GM12864 (cell line): ENCODE measurements around the gene FADS6.

ENCODE experiments used
- DNase-seq: peaks from one replicate; pipeline ENCODE4 v3.0.0-alpha.2; 2011; ENCODE audit warnings: low read depth
- H3K4me3 ChIP-seq: 2 replicates; pipeline ENCODE4 v1.5.1; 2011; ENCODE audit warnings: mild to moderate bottlenecking, low read depth, low read length, control low read depth
- CTCF ChIP-seq: IDR thresholded peaks from 2 replicates; pipeline ENCODE4 v1.5.1; 2011; ENCODE audit warnings: low read depth, mild to moderate bottlenecking, moderate library complexity, low read length, control low read depth, inconsistent platforms; ENCODE audit errors: missing control alignments

Gene FADS6

GRCh38 chr17:74832421-74832820 lies 61.0 kb downstream of the FADS6 start:
- TF ChIP-seq CTCF, result no peak
- H3K4me3 ChIP-seq, result no peak overlapping the region
- no peak for DNase-seq

GRCh38 chr17:74831444-74832146 lies 61.8 kb downstream of the FADS6 start:
- TF ChIP-seq CTCF, result no peak
- no peak overlapping the region for H3K4me3 ChIP-seq
- DNase-seq, result no peak

- H3K4me3 ChIP-seq, result no peak overlapping the region
- DNase-seq, result no peak
- TF ChIP-seq CTCF, result no peak
Measured at GRCh38 chr17:74830861-74831260, 62.6 kb downstream of the FADS6 start.

GRCh38 chr17:74827800-74828199 lies 65.6 kb downstream of the FADS6 start:
- no peak for TF ChIP-seq CTCF
- H3K4me3 ChIP-seq, result no peak overlapping the region
- DNase-seq, result no peak
